Activated naive CD8-positive, alpha-beta T cell (primary cell): ENCODE results near the gene PICALM.
A peak's percentile ranks its signal among the peaks of the same experiment; 100 is the strongest.

Source experiments
- H3K27ac Mint-ChIP-seq: one replicate; pipeline ENCODE4 v1.8.0; 2021; ENCODE audit warnings: mixed read lengths
- H3K27me3 Mint-ChIP-seq: one replicate; pipeline ENCODE4 v1.8.0; 2021; ENCODE audit warnings: mixed read lengths
- H3K36me3 Mint-ChIP-seq: one replicate; pipeline ENCODE4 v1.8.0; 2021; ENCODE audit warnings: mixed read lengths
- H3K4me1 Mint-ChIP-seq: one replicate; pipeline ENCODE4 v1.8.0; 2021; ENCODE audit warnings: low read depth, mixed read lengths
- H3K4me3 Mint-ChIP-seq: one replicate; pipeline ENCODE4 v1.8.0; 2021; ENCODE audit warnings: mild to moderate bottlenecking, mixed read lengths
- H3K9me3 Mint-ChIP-seq: one replicate; pipeline ENCODE4 v1.8.0; 2021; ENCODE audit warnings: low read depth, mixed read lengths

Gene PICALM

GRCh38 chr11:86067009-86067850, 1.7 kb downstream of the PICALM start:
- no peaks in the 10 kb centered on the region for H3K36me3 Mint-ChIP-seq

GRCh38 chr11:86066657-86067008, 2.3 kb downstream of the PICALM start:
- Mint-ChIP-seq H3K27me3 (no peaks in the 10 kb centered on the region), H3K4me3 (peak overlapping the region; percentile 96), H3K4me1 (peaks cover 58% of the 10 kb centered on the region), H3K9me3 (no peaks in the 10 kb centered on the region), H3K27ac (peak overlapping the region; percentile 99), H3K36me3 (no peaks in the 10 kb centered on the region)

More at GRCh38 chr11:86067009-86067850, 1.7 kb downstream of the PICALM start:
- no peaks in the 10 kb centered on the region for H3K27me3 Mint-ChIP-seq
- peak overlapping the region; percentile 96 for H3K4me3 Mint-ChIP-seq
- peaks cover 53% of the 10 kb centered on the region for H3K4me1 Mint-ChIP-seq
- no peaks in the 10 kb centered on the region for H3K9me3 Mint-ChIP-seq
- H3K27ac Mint-ChIP-seq = peak overlapping the region; percentile 99

GRCh38 chr11:86066033-86066432, 2.9 kb downstream of the PICALM start:
- Mint-ChIP-seq H3K36me3 (no peaks in the 10 kb centered on the region), H3K9me3 (no peaks in the 10 kb centered on the region), H3K4me3 (peak overlapping the region; percentile 96), H3K27ac (peak overlapping the region; percentile 99), H3K4me1 (peaks cover 64% of the 10 kb centered on the region), H3K27me3 (no peaks in the 10 kb centered on the region)

- no peaks in the 10 kb centered on the region for H3K9me3 Mint-ChIP-seq
- H3K27ac Mint-ChIP-seq = peak overlapping the region; percentile 91
- H3K36me3 Mint-ChIP-seq = peaks cover 2% of the 10 kb centered on the region
- H3K27me3 Mint-ChIP-seq = no peaks in the 10 kb centered on the region
- H3K4me1 Mint-ChIP-seq = peaks cover 68% of the 10 kb centered on the region
- peak overlapping the region; percentile 81 for H3K4me3 Mint-ChIP-seq
Observed at GRCh38 chr11:86064220-86064803, 4.6 kb downstream of the PICALM start.

GRCh38 chr11:86063536-86063935, 5.3 kb downstream of the PICALM start:
- peaks cover 2% of the 10 kb centered on the region for H3K36me3 Mint-ChIP-seq
- H3K4me3 Mint-ChIP-seq = peak overlapping the region; percentile 81
- no peaks in the 10 kb centered on the region for H3K27me3 Mint-ChIP-seq
- no peaks in the 10 kb centered on the region for H3K9me3 Mint-ChIP-seq
- H3K27ac Mint-ChIP-seq = peak overlapping the region; percentile 91
- peaks cover 76% of the 10 kb centered on the region for H3K4me1 Mint-ChIP-seq

GRCh38 chr11:86062719-86063118, 6.2 kb downstream of the PICALM start:
- H3K36me3 Mint-ChIP-seq = peaks cover 2% of the 10 kb centered on the region
- no peaks in the 10 kb centered on the region for H3K27me3 Mint-ChIP-seq
- peak overlapping the region; percentile 83 for H3K27ac Mint-ChIP-seq
- H3K9me3 Mint-ChIP-seq = no peaks in the 10 kb centered on the region
- peaks cover 83% of the 10 kb centered on the region for H3K4me1 Mint-ChIP-seq
- peak overlapping the region; percentile 78 for H3K4me3 Mint-ChIP-seq

- Mint-ChIP-seq H3K4me3 (peak overlapping the region; percentile 78), H3K9me3 (no peaks in the 10 kb centered on the region), H3K36me3 (peaks cover 4% of the 10 kb centered on the region), H3K27ac (peak overlapping the region; percentile 77), H3K4me1 (peaks cover 88% of the 10 kb centered on the region), H3K27me3 (no peaks in the 10 kb centered on the region)
Observed at GRCh38 chr11:86061483-86062205, 7.2 kb downstream of the PICALM start.

GRCh38 chr11:86060544-86060943, 8.3 kb downstream of the PICALM start:
- H3K27ac Mint-ChIP-seq = peak overlapping the region; percentile 62
- H3K4me1 Mint-ChIP-seq = peaks cover 86% of the 10 kb centered on the region
- no peaks in the 10 kb centered on the region for H3K9me3 Mint-ChIP-seq
- H3K27me3 Mint-ChIP-seq = no peaks in the 10 kb centered on the region
- peaks cover 4% of the 10 kb centered on the region for H3K36me3 Mint-ChIP-seq
- peak overlapping the region; percentile 78 for H3K4me3 Mint-ChIP-seq

- Mint-ChIP-seq H3K27ac (peak overlapping the region; percentile 3), H3K27me3 (no peaks in the 10 kb centered on the region), H3K36me3 (peaks cover 4% of the 10 kb centered on the region), H3K9me3 (no peaks in the 10 kb centered on the region), H3K4me1 (peaks cover 86% of the 10 kb centered on the region), H3K4me3 (no peak overlapping the region)
Observed at GRCh38 chr11:86058360-86058759, 10.5 kb downstream of the PICALM start.

GRCh38 chr11:86056351-86056854, 12.5 kb downstream of the PICALM start:
- Mint-ChIP-seq H3K27ac (peak overlapping the region; percentile 51), H3K4me1 (peaks cover 88% of the 10 kb centered on the region), H3K4me3 (peak overlapping the region; percentile 25), H3K27me3 (no peaks in the 10 kb centered on the region), H3K36me3 (peaks cover 10% of the 10 kb centered on the region), H3K9me3 (peaks cover 6% of the 10 kb centered on the region)

- Mint-ChIP-seq H3K4me1 (peaks cover 81% of the 10 kb centered on the region), H3K27ac (peak overlapping the region; percentile 22), H3K36me3 (peaks cover 8% of the 10 kb centered on the region), H3K9me3 (peaks cover 6% of the 10 kb centered on the region), H3K4me3 (peak overlapping the region; percentile 8), H3K27me3 (no peaks in the 10 kb centered on the region)
Observed at GRCh38 chr11:86052693-86053641, 15.9 kb downstream of the PICALM start.

- Mint-ChIP-seq H3K4me1 (peaks cover 86% of the 10 kb centered on the region), H3K27ac (no peak overlapping the region), H3K9me3 (peaks cover 9% of the 10 kb centered on the region), H3K27me3 (no peaks in the 10 kb centered on the region), H3K36me3 (peaks cover 9% of the 10 kb centered on the region), H3K4me3 (peak overlapping the region; percentile 12)
Observed at GRCh38 chr11:86050196-86050709, 18.6 kb downstream of the PICALM start.

GRCh38 chr11:86047275-86047991, 21.5 kb downstream of the PICALM start:
- Mint-ChIP-seq H3K36me3 (peaks cover 5% of the 10 kb centered on the region), H3K4me3 (peak overlapping the region; percentile 77), H3K27ac (peak overlapping the region; percentile 98), H3K27me3 (no peaks in the 10 kb centered on the region), H3K4me1 (peaks cover 87% of the 10 kb centered on the region), H3K9me3 (peaks cover 9% of the 10 kb centered on the region)
